ENCODE results near the gene CHD3.

CHD3 gene

GRCh38 chr17:7853691-7854038 is 34.9 kb upstream of the CHD3 start (continued):
- no peak for TF ChIP-seq ZNF513 (tag by site-specific recombination; IDR thresholded peaks at IDR 0.05)
- TF ChIP-seq ZNF274 (IDR thresholded peaks at IDR 0.05; ENCODE audit: low read length): no peak
- no peak for TF ChIP-seq ZNF274 (tag by site-specific recombination; IDR thresholded peaks at IDR 0.05; ENCODE audit: borderline replicate concordance)
- no peak for TF ChIP-seq KLF1 (tag by site-specific recombination; IDR thresholded peaks at IDR 0.05)
- TF ChIP-seq KLF16 (tag by site-specific recombination; IDR thresholded peaks at IDR 0.05): no peak
- no peak for TF ChIP-seq SCRT1 (tag by site-specific recombination; IDR thresholded peaks at IDR 0.05; ENCODE audit: borderline replicate concordance)
- TF ChIP-seq ZNF341 (tag by site-specific recombination; IDR thresholded peaks at IDR 0.05; ENCODE audit: low read depth): no peak
- no peak for TF ChIP-seq ZNF2 (tag by site-specific recombination; IDR thresholded peaks at IDR 0.05)

- H3K4me1 ChIP-seq (ENCODE audit: control insufficient read depth, insufficient read depth, low read length): peaks cover 8% of the 10 kb centered on the region; the same call in 1 of the 2 replicates
- H3K4me3 ChIP-seq (ENCODE audit: low read depth, low read length): no peak overlapping the region
- no peak overlapping the region for H3K27ac ChIP-seq (ENCODE audit: extremely low read depth, low read depth, low read length)
- peaks cover 10 to 55% of the 10 kb centered on the region in 2 experiments; a peak in 2 of 3 replicates for H3K36me3 ChIP-seq (ENCODE audit: control insufficient read depth in 2 of 2, insufficient read depth in 1 of 2, low read length in 2 of 2)
- ChIA-PET CTCF (interaction anchor here (0.6 kb wide), 1 partner anchor 20 kb away, joined by 3 read pairs; no protein-coding TSS in a partner anchor), POLR2A (interaction anchor here (1.0 to 3.2 kb wide), 2 partner anchors 9 to 21 kb away, joined by 7 to 42 read pairs; partner anchors contain the start of gene KDM6B)
- no peak for TF ChIP-seq ZNF138 (tag by site-specific recombination; IDR thresholded peaks at IDR 0.05; ENCODE audit: borderline replicate concordance)
- TF ChIP-seq ZNF266 (tag by site-specific recombination; IDR thresholded peaks at IDR 0.05; ENCODE audit: low read depth): no peak
- TF ChIP-seq ZSCAN23 (tag by site-specific recombination; IDR thresholded peaks at IDR 0.05): no peak
- 0 out of 2 replicates have a peak, but pooled peaks have one; percentile 14 for TF ChIP-seq SP2 (tag by site-specific recombination; IDR thresholded peaks at IDR 0.05)
- no peaks in the 10 kb centered on the region for H3K9me3 ChIP-seq (ENCODE audit: control insufficient read depth, insufficient read depth, low read depth, low read length)
These were observed 34.4 kb upstream of the CHD3 start for GRCh38 chr17:7854078-7854777.

DNA sequence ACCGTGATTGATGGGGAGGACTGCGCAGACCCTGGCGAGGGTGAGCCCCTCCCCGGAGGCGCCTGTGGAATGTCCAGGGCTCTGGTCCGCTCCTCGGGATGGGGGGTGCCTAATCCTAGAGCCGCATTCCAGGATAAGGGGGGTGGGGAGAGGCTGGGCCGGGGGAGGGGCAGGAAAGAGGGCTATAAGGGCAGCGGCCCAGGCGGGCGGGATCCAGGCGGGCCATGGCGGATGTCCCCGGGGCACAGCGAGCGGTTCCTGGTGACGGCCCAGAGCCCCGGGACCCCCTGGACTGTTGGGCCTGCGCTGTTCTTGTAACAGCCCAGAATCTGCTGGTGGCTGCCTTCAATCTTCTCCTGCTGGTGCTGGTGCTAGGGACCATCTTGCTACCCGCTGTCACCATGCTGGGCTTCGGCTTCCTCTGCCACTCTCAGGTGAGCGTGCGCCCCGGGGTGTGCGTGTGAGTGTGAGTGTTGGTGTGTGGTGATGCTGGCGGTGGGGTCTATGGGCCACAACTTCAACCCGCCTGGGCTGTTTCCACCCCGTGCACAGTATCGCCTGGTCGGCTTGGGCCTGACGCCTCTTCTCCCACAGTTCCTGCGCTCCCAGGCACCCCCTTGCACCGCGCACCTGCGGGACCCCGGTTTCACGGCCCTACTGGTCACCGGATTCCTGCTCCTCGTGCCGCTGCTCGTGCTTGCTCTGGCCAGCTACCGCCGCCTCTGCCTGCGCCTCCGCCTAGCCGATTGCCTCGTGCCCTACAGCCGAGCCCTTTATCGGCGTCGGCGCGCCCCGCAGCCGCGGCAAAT is 33.5 kb upstream of the CHD3 start, which contains the start of gene TMEM88:
TMEM88 (plus strand) TSS at position 216 of the 809 bp plus-strand sequence; CDS start at position 225, 9 bp downstream.
- Histone ChIP-seq H3K9me3 (ENCODE audit: control insufficient read depth, insufficient read depth, low read depth, low read length) (no peaks in the 10 kb centered on the region), H3K4me1 (ENCODE audit: control insufficient read depth, insufficient read depth, low read length) (peaks cover 8% of the 10 kb centered on the region; the same call in 1 of the 2 replicates), H3K27ac (ENCODE audit: extremely low read depth, low read depth, low read length) (no peak within 1 kb of the TSS), H3K4me3 (ENCODE audit: low read depth, low read length) (no peak within 1 kb of the TSS), H3K36me3 (ENCODE audit: control insufficient read depth in 2 of 2, insufficient read depth in 1 of 2, low read length in 2 of 2) (peaks cover 12 to 55% of the 10 kb centered on the region in 2 experiments)
- ChIA-PET POLR2A (interaction anchor here (0.6 to 3.2 kb wide), 5 partner anchors 13 to 111 kb away, joined by 3 to 110 read pairs (median 4); partner anchors contain the start of gene KDM6B), CTCF (interaction anchor here (2.4 to 2.8 kb wide), 2 partner anchors 33 to 111 kb away, joined by 22 to 29 read pairs; no protein-coding TSS in a partner anchor)
- TF ChIP-seq GLIS2 (tag by site-specific recombination; IDR thresholded peaks at IDR 0.05) (0 out of 2 replicates have a peak, but pooled peaks have one; percentile 21), EGR2 (tag by site-specific recombination; IDR thresholded peaks at IDR 0.05; ENCODE audit: low read depth) (no peak), ZNF341 (tag by site-specific recombination; IDR thresholded peaks at IDR 0.05; ENCODE audit: low read depth) (peak; percentile 48)

GRCh38 chr17:7855660-7856010 is 33.0 kb upstream of the CHD3 start:
- H3K4me3 ChIP-seq (ENCODE audit: low read depth, low read length): no peak overlapping the region
- TF ChIP-seq BCL11B (tag by site-specific recombination; IDR thresholded peaks at IDR 0.05; ENCODE audit: low read depth) (no peak), MYNN (tag by site-specific recombination; IDR thresholded peaks at IDR 0.05; ENCODE audit: borderline replicate concordance) (0 out of 2 replicates have a peak, but pooled peaks have one; percentile 16)
- POLR2A ChIA-PET: interaction anchor here (0.6 to 3.2 kb wide), 7 partner anchors 13 to 112 kb away, joined by 3 to 110 read pairs (median 5); partner anchors contain the start of genes KDM6B and RNF227
- peaks cover 8% of the 10 kb centered on the region; the same call in 1 of the 2 replicates for H3K4me1 ChIP-seq (ENCODE audit: control insufficient read depth, insufficient read depth, low read length)
- CTCF ChIA-PET: interaction anchor here (0.7 to 2.8 kb wide), 5 partner anchors 11 to 130 kb away, joined by 3 to 29 read pairs (median 12); no protein-coding TSS in a partner anchor
- no peaks in the 10 kb centered on the region for H3K9me3 ChIP-seq (ENCODE audit: control insufficient read depth, insufficient read depth, low read depth, low read length)
- H3K27ac ChIP-seq (ENCODE audit: extremely low read depth, low read depth, low read length): no peak overlapping the region
- peaks cover 16 to 55% of the 10 kb centered on the region in 2 experiments for H3K36me3 ChIP-seq (ENCODE audit: control insufficient read depth in 2 of 2, insufficient read depth in 1 of 2, low read length in 2 of 2)
